HUES6 (cell line): Measurements from ENCODE around the gene ASMT.

Source experiments
- H3K27ac ChIP-seq: 2 replicates; pipeline ENCODE4 v1.7.0; 2013; ENCODE audit warnings: low read depth, mild to moderate bottlenecking, low read length, inconsistent platforms
- H3K27me3 ChIP-seq: 2 replicates; pipeline ENCODE4 v1.6.1; 2013; ENCODE audit warnings: low read length; ENCODE audit not compliant: control insufficient read depth, insufficient read depth
- H3K36me3 ChIP-seq: 2 replicates; pipeline ENCODE4 v1.6.1; 2013; ENCODE audit warnings: low read length; ENCODE audit not compliant: control insufficient read depth, insufficient read depth
- H3K4me1 ChIP-seq: 2 replicates; pipeline ENCODE4 v1.6.1; 2013; ENCODE audit warnings: low read length; ENCODE audit not compliant: control insufficient read depth, insufficient read depth
- H3K4me3 ChIP-seq: 2 replicates; pipeline ENCODE4 v1.5.1; 2013; ENCODE audit warnings: low read depth, low read length
- H3K9ac ChIP-seq: one replicate; pipeline ENCODE4 v1.6.1; 2013; ENCODE audit warnings: mild to moderate bottlenecking, low read length
- H3K9me3 ChIP-seq: 2 replicates; pipeline ENCODE4 v1.6.1; 2013; ENCODE audit warnings: low read depth, low read length; ENCODE audit not compliant: control insufficient read depth, insufficient read depth

The ASMT gene

DNA sequence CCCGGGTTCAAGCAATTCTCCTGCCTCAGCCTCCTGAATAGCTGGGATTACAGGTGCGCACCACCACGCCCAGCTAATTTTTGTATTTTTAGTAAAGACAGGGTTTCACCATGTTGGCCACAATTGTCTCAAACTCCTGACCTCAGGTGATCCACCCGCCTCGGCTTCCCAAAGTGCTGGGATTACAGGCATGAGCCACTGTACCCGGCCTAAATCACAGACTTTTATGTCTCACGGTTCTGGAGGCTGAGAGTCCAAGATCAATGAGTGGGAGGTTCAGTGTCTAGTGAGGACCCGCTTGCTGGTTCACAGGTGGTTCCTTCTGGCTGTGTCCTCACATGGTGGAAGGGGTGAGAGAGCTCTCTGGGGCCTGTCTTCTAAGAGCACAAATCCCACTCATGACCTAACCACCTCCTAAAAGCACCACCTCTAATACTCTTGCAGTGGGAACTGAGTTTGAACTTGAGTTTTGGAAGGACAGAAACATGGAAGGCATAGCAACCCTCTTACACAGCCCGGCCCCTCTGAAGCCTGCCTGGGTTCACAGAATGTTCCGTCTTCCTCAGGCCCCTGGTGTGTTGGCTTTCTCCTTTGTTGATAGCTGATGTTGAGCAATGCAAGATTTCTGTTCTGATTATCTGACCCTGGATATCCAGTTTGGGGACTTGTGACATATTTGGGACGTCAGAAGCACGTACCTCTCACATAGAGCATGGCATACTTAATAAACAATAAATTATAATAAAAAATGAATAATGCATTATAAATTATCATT lies 25.3 kb upstream of the ASMT start:
- H3K9ac ChIP-seq = no peak overlapping the region
- H3K27me3 ChIP-seq = no peaks in the 10 kb centered on the region
- H3K9me3 ChIP-seq = no peaks in the 10 kb centered on the region
- H3K27ac ChIP-seq = no peak overlapping the region
- peaks cover 14% of the 10 kb centered on the region for H3K36me3 ChIP-seq
- peaks cover 5% of the 10 kb centered on the region; the same call in 1 of the 2 replicates for H3K4me1 ChIP-seq
- no peak overlapping the region for H3K4me3 ChIP-seq

DNA sequence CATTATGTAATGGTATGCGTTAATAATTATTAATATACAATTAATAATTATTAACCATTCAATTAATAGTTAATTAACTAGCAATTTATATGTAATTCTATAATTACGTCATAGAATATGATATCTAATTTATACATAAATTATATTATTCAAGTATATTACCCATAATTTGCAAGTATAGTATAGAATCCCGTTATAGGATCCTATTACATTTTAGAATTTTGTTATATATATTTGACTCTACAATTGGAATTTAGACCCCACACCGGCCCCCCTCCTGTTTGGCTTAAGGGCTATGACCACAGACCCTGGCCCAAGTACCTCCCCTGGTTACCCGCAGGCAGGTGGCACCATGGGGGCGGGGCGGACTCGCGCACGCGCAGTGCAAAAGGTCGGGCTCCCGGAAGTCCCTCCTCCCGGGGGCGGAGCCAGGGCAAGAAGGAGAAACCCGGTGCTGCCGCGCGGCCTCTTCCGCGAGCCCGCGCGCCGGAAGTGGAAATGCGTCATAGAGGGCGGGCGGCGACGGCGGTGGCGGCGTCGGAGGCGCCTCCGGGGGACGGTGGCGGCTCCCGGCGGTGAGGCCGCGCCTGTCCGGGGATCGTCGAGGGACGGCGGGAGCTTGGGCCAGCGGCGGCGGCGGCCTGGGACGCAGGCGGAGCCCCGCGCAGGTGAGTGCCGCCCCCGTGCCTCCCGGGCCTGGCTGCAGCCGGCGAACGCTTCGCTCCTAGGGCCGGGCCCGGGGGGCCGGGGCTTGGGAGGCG lies 23.6 kb upstream of the ASMT start, which contains the start of gene AKAP17A:
Gene AKAP17A, plus strand, starts transcription at position 503 of the 761 bp plus-strand sequence. CDS start 1,859 bp downstream, outside the sequence.
- Histone ChIP-seq H3K27ac (peak within 1 kb of the TSS; percentile 62; the same call in 1 of the 2 replicates), H3K4me1 (peaks cover 5% of the 10 kb centered on the region; the same call in 1 of the 2 replicates), H3K4me3 (peak within 1 kb of the TSS; percentile 99), H3K36me3 (peaks cover 32% of the 10 kb centered on the region), H3K27me3 (no peaks in the 10 kb centered on the region), H3K9ac (peak within 1 kb of the TSS; percentile 90), H3K9me3 (no peaks in the 10 kb centered on the region)

DNA sequence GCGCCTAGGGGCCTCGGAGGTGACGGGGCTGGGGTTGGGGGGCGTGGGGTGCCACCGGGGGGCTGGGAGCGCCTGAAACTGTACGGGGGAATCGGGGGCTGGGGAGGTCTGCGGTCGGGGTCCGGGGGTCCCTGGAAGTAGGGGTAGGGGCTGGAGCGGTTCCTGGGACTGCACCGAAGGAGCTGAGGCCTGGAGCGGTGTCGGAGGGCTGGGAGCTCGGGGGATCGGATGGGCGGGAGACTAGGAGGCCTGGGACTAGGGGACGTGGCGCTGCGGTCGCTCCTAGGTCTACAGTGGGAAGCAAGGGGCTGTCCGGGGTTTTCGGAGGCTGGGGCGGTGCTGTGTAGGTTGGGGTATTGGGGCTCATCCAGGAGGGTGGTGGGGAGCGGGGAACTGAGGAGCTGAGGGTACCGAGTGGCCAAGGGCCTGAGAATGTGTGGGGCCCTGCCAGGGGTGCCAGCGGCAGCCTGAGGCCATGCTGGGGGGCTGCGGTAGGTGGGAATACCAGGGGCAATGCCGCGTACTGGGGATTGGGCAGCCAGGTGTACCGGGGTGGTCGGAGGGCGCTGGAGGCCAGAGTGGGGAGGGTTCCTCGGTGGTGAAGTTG lies 22.9 kb upstream of the ASMT start:
- Histone ChIP-seq H3K27ac (peak overlapping the region; percentile 62; the same call in 1 of the 2 replicates), H3K4me3 (peak overlapping the region; percentile 99), H3K9ac (peak overlapping the region; percentile 90), H3K36me3 (peaks cover 37% of the 10 kb centered on the region), H3K9me3 (no peaks in the 10 kb centered on the region), H3K27me3 (no peaks in the 10 kb centered on the region), H3K4me1 (peaks cover 5% of the 10 kb centered on the region; the same call in 1 of the 2 replicates)

DNA sequence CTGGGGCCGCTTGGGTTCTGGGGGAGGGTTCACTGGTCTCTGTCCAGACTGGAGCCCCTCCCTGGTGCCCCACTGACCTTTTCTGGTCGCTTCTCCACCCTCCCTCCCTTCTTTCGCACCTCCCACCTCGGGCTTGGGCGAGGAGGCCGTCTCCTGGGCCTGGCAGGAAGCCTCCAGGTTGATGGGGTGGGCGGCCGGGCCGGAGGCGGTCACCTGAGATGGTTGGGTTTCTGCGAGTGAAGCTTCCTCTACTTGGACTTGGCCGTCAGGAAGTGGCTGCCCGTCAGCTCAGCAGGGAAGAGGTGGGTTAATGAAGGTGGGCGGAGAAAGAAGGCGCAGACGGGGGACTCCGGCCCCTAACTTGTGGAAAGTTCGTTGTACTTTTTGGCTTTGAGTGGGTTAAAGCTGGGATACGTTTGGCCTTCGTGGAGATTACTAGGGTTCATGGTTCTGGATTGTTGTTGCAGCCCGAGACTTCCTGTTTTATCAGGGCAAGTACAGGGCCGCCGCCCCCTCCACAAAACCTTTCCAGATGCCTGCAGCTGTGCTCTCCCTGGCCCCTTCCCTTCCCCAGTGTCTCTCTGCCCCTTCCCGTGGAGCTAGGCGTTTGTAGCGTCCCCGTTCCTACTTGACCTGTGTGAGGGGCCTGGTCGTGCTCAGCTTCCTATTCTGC lies 22.3 kb upstream of the ASMT start:
- Histone ChIP-seq H3K4me3 (peak overlapping the region; percentile 99), H3K9me3 (no peaks in the 10 kb centered on the region), H3K27me3 (no peaks in the 10 kb centered on the region), H3K9ac (peak overlapping the region; percentile 90), H3K36me3 (peaks cover 43% of the 10 kb centered on the region), H3K27ac (peak overlapping the region; percentile 62; the same call in 1 of the 2 replicates), H3K4me1 (peaks cover 5% of the 10 kb centered on the region; the same call in 1 of the 2 replicates)

DNA sequence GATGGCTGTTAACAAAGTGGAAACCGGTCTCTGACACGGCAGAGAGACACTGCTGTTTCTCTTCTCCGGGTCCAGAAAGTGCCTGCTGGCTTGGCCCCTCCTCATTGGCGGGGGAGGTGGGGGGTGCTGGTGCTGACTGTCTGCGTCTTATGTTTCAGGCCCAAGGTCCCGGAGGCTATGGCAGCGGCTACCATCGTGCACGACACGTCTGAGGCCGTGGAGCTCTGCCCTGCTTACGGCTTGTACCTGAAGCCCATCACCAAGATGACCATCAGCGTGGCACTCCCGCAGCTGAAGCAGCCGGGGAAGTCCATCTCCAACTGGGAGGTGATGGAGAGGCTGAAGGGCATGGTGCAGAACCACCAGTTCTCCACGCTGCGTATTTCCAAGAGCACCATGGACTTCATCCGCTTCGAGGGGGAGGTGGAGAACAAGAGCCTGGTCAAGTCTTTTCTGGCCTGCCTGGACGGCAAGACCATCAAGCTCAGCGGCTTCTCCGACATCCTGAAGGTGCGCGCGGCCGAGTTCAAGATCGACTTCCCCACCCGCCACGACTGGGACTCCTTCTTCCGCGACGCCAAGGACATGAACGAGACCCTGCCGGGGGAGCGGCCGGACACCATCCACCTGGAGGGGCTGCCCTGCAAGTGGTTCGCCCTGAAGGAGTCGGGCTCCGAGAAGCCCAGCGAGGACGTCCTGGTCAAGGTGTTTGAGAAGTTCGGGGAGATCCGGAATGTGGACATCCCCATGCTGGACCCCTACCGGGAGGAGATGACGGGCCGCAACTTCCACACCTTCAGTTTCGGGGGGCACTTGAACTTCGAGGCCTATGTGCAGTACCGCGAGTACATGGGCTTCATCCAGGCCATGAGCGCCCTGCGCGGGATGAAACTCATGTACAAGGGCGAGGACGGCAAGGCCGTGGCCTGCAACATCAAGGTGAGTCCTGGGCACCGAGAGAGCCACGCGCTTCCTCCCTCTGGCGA lies 21.3 kb upstream of the ASMT start:
- H3K4me3 ChIP-seq = peak overlapping the region; percentile 99; the same call in 1 of the 2 replicates
- peaks cover 5% of the 10 kb centered on the region; the same call in 1 of the 2 replicates for H3K4me1 ChIP-seq
- no peaks in the 10 kb centered on the region for H3K27me3 ChIP-seq
- H3K36me3 ChIP-seq = peaks cover 53% of the 10 kb centered on the region
- H3K9me3 ChIP-seq = no peaks in the 10 kb centered on the region
- H3K27ac ChIP-seq = no peak overlapping the region
- H3K9ac ChIP-seq = peak overlapping the region; percentile 90

DNA sequence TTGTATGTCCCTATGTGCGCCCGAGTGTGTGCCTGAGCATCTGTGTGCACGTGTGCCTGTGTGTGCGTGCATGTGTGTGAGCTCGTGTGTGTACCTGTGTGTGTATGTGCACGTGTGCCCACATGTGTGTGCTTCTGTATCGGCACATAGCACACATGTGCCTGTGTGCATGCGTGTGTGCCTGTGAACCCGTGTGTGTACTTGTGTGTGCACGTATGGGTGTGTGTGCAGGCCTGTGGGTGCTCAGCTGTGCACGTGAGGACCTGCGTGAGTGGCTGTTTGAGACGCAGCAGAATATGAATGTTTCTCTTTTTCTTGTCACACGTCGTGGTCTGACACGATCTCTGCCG lies 19.2 kb upstream of the ASMT start:
- Histone ChIP-seq H3K9ac (no peak overlapping the region), H3K27ac (no peak overlapping the region), H3K27me3 (no peaks in the 10 kb centered on the region), H3K9me3 (no peaks in the 10 kb centered on the region), H3K4me3 (no peak overlapping the region), H3K36me3 (peaks cover 74% of the 10 kb centered on the region), H3K4me1 (peaks cover 5% of the 10 kb centered on the region; the same call in 1 of the 2 replicates)

DNA sequence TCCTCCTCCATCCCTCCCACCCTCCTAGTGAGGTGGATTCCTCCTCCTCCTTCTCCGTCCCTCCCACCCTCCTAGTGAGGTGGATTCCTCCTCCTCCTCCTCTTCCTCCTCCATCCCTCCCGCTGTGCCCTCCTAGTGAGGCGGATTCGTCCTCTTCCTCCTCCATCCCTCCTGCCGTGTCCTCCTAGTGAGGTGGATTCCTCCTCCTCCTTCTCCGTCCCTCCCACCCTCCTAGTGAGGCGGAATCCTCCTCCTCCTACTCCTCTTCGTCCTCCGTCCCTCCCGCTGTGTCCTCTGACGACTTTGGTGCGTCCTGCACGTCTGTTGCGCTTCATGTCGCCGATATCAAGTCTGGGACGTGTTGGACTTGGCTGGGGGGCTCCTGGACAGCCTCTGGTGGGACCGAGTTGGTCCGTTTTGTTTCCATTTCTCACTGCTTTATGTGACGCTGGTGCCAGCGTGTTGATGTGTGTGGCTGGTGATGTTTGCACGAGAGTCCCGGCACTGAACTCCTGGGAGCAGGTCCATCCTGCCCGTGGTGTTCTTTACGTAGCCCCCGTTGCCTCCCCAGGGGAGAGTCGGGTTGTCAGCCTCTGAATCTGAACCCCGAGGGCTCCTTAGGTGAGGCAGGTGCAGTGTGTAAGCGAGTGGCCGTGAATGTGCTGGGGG lies 18.0 kb upstream of the ASMT start:
- Histone ChIP-seq H3K4me1 (peaks cover 5% of the 10 kb centered on the region; the same call in 1 of the 2 replicates), H3K9me3 (no peaks in the 10 kb centered on the region), H3K27me3 (no peaks in the 10 kb centered on the region), H3K36me3 (peaks cover 85% of the 10 kb centered on the region), H3K4me3 (no peak overlapping the region), H3K9ac (no peak overlapping the region), H3K27ac (no peak overlapping the region)

DNA sequence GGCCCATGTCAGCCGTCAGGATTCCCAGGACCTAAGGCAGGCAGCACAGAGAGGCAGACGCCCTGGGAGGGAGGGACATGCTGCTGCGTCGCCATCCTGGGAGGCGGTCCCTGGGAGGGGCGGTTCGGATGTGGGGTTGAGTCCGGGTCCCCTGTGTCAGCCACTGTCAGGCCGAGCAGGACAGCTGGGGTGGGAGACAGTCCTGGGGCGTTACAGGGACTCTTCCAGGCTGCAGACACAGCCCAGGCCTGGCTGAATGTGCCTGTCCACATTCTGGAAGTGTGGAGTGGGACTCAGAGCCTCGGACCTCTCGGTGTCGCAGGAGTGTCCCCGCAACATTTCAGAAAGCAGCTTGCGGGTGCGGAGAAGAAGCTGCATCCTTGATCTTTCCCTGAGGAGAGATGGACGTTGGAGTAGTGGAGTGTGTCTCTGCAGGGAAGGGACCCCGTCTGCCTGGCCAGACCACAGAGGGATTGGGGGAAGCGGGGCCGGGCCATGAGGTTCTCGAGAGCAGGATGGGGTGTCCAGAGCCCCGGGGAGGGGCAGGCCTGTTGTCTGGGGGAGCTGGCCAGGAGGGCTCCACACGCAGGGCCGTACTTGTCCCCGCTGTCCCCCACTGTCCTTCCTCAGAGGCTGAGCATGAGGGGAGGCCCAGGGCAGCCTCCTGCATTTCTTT lies 17.4 kb upstream of the ASMT start:
- H3K4me1 ChIP-seq = peaks cover 5% of the 10 kb centered on the region; the same call in 1 of the 2 replicates
- no peak overlapping the region for H3K9ac ChIP-seq
- no peaks in the 10 kb centered on the region for H3K9me3 ChIP-seq
- no peak overlapping the region for H3K4me3 ChIP-seq
- H3K27me3 ChIP-seq = no peaks in the 10 kb centered on the region
- no peak overlapping the region for H3K27ac ChIP-seq
- peaks cover 92% of the 10 kb centered on the region for H3K36me3 ChIP-seq
